Stimulated activated CD4-positive, alpha-beta T cell treated with anti-CD3 and anti-CD28 coated beads, TNF-alpha, amount 100 ng/mL, for 4 hours (primary cell): ENCODE data around the gene ECHS1.
"Not testable (repeated sequence)": the region's sequence is repeated elsewhere in the genome, so short reads cannot be mapped to it uniquely, and the experiment has no call there.

Experiments
- DNase-seq, 3 experiments: peaks; one replicate each; pipeline ENCODE4 v3.0.0-alpha.2; 2020; ENCODE audit warnings: low read depth in 3 of 3

ECHS1 gene

GRCh38 chr10:133399123-133399601, 26.0 kb upstream of the ECHS1 start:
- DNase-seq: no peak

- no peak for DNase-seq
Measured at GRCh38 chr10:133397938-133398337, 24.8 kb upstream of the ECHS1 start.

GRCh38 chr10:133396035-133396624, 23.0 kb upstream of the ECHS1 start:
- no peak for DNase-seq

GRCh38 chr10:133394801-133395221, 21.7 kb upstream of the ECHS1 start:
- DNase-seq: no peak

GRCh38 chr10:133394064-133394663, 21.0 kb upstream of the ECHS1 start, which contains the start of gene MTG1:
MTG1 (plus strand) TSS chr10:133394157; CDS start chr10:133394221, 64 bp downstream.
- DNase-seq: peak; percentile 85 to 94 (median 89)

- DNase-seq: no peak
Measured at GRCh38 chr10:133393401-133394063, 20.4 kb upstream of the ECHS1 start.

- DNase-seq: no peak
Measured at GRCh38 chr10:133391761-133392518, 18.8 kb upstream of the ECHS1 start.

GRCh38 chr10:133391249-133391635, 18.1 kb upstream of the ECHS1 start:
- no peak for DNase-seq

- DNase-seq: no peak
Measured at GRCh38 chr10:133390597-133391248, 17.6 kb upstream of the ECHS1 start.

GRCh38 chr10:133388973-133389818, 16.0 kb upstream of the ECHS1 start:
- DNase-seq: no peak

- no peak for DNase-seq
Measured at GRCh38 chr10:133388236-133388972, 15.2 kb upstream of the ECHS1 start.

- not testable (repeated sequence) for DNase-seq
Measured at GRCh38 chr10:133386951-133387350, 13.8 kb upstream of the ECHS1 start.

- no peak for DNase-seq
Measured at GRCh38 chr10:133385214-133385613, 12.1 kb upstream of the ECHS1 start.

- no peak for DNase-seq
Measured at GRCh38 chr10:133384071-133384470, 10.9 kb upstream of the ECHS1 start.

- no peak for DNase-seq
Measured at GRCh38 chr10:133383551-133383950, 10.4 kb upstream of the ECHS1 start.

GRCh38 chr10:133381036-133381435, 7.9 kb upstream of the ECHS1 start:
- no peak for DNase-seq

GRCh38 chr10:133379801-133380666, 6.9 kb upstream of the ECHS1 start:
- no peak for DNase-seq

GRCh38 chr10:133379152-133379800, 6.1 kb upstream of the ECHS1 start, which contains the start of gene PAOX:
PAOX (plus strand) TSS chr10:133379262; CDS start chr10:133379317, 55 bp downstream.
- DNase-seq: peak; percentile 34 to 47 (median 41)
